HG02852 (cell line): ENCODE results near the gene OSBPL10.

Experiments
- ATAC-seq: cut with Tn5 transposase; IDR thresholded peaks from one replicate; pipeline ENCODE4 v1.9.1; 2021; ENCODE audit warnings: mild to moderate bottlenecking, moderate library complexity; ENCODE audit not compliant: unreplicated experiment

OSBPL10 gene

GRCh38 chr3:31636694-31637442 lies 344.2 kb downstream of the OSBPL10 start:
- ATAC-seq: no peak

- ATAC-seq: no peak
These were observed 345.0 kb downstream of the OSBPL10 start for GRCh38 chr3:31636049-31636448.

- no peak for ATAC-seq
These were observed 345.5 kb downstream of the OSBPL10 start for GRCh38 chr3:31635545-31635944.

GRCh38 chr3:31634476-31634875 lies 346.6 kb downstream of the OSBPL10 start:
- ATAC-seq: no peak

- ATAC-seq: no peak
These were observed 352.0 kb downstream of the OSBPL10 start for GRCh38 chr3:31629054-31629453.

- no peak for ATAC-seq
These were observed 355.7 kb downstream of the OSBPL10 start for GRCh38 chr3:31625358-31625757.

- no peak for ATAC-seq
These were observed 356.9 kb downstream of the OSBPL10 start for GRCh38 chr3:31624083-31624709.

- peak; percentile 72 for ATAC-seq
These were observed 358.3 kb downstream of the OSBPL10 start for GRCh38 chr3:31622636-31623288.

- ATAC-seq: no peak
These were observed 359.7 kb downstream of the OSBPL10 start for GRCh38 chr3:31621314-31621713.

GRCh38 chr3:31620656-31621055 lies 360.4 kb downstream of the OSBPL10 start:
- ATAC-seq: no peak

GRCh38 chr3:31616711-31617110 lies 364.4 kb downstream of the OSBPL10 start:
- no peak for ATAC-seq

- no peak for ATAC-seq
These were observed 365.8 kb downstream of the OSBPL10 start for GRCh38 chr3:31615071-31615875.

- no peak for ATAC-seq
These were observed 366.7 kb downstream of the OSBPL10 start for GRCh38 chr3:31614162-31614921.

GRCh38 chr3:31613654-31614053 lies 367.4 kb downstream of the OSBPL10 start:
- no peak for ATAC-seq

GRCh38 chr3:31613177-31613576 lies 367.9 kb downstream of the OSBPL10 start:
- ATAC-seq: no peak
